B cell (primary cell): ENCODE data around the gene OXA1L. TPM values are rescaled to one million over a fixed set of nuclear protein-coding genes. Genes with fewer than 3 reads are reported as not detected.
"Not testable (repeated sequence)": the region's sequence is repeated elsewhere in the genome, so short reads cannot be mapped to it uniquely, and the experiment has no call there.

Experiments used
- ATAC-seq: fragments of 200-7000 bp; cut with Tn5 transposase; one replicate; pipeline ENCODE4 v1.10.0; 2021; ENCODE audit warnings: low read depth, mild to moderate bottlenecking, moderate number of reproducible peaks, moderate library complexity
- CTCF ChIA-PET: fragments of 350-600 bp; sonication (Branson Sonifier 250); formaldehyde crosslinking; loops from one replicate; lab custom pipeline; 2021; ENCODE audit warnings: antibody characterized with exemption, inconsistent platforms; lab: Charles Lee
- POLR2A ChIA-PET: fragments of 350-600 bp; sonication (Branson Sonifier 250); formaldehyde crosslinking; loops from one replicate; lab custom pipeline; 2021; ENCODE audit warnings: antibody characterized with exemption; lab: Charles Lee
- DNase-seq: peaks from one replicate; pipeline ENCODE4 v3.0.0; 2013
- H2AFZ ChIP-seq: 2 replicates; pipeline ENCODE4 v1.6.1; 2012; ENCODE audit warnings: mild to moderate bottlenecking, low read depth, low read length; ENCODE audit not compliant: insufficient read depth, poor library complexity, severe bottlenecking
- H3K27ac ChIP-seq, 2 donors: 1 replicate in 1 of 2; 2 replicates in 1 of 2; pipeline ENCODE4 v1.5.1; 2012 to 2013; ENCODE audit warnings: low read length in 2 of 2, mild to moderate bottlenecking in 2 of 2, moderate library complexity in 1 of 2
- H3K27me3 ChIP-seq, 4 experiments: fragments of 200-600 bp in 1 of 4; sonication (generic) in 1 of 4; replicated peaks in 1 of 4; 1 replicate in 2 of 4; 2 replicates in 2 of 4; pipeline versions ENCODE4 v1.6.1 to v1.7.0; 2013 to 2016; ENCODE audit warnings: low read length in 3 of 4, mild to moderate bottlenecking in 2 of 4, mixed read lengths in 1 of 4, moderate library complexity in 1 of 4; ENCODE audit not compliant: insufficient read depth in 4 of 4, control insufficient read depth in 3 of 4; ENCODE audit errors: control extremely low read depth in 1 of 4
- H3K36me3 ChIP-seq, 2 experiments: replicated peaks in 1 of 2; 1 replicate in 1 of 2; 2 replicates in 1 of 2; pipeline versions ENCODE4 v1.6.1 to v1.7.1; 2013; ENCODE audit warnings: low read length in 1 of 2; ENCODE audit not compliant: insufficient read depth in 2 of 2, control insufficient read depth in 1 of 2; ENCODE audit errors: control extremely low read depth in 1 of 2, extremely low read depth in 1 of 2
- H3K4me1 ChIP-seq, 2 donors: fragments of 200-600 bp in 1 of 2; sonication (generic) in 1 of 2; 1 replicate in 1 of 2; 2 replicates in 1 of 2; pipeline versions ENCODE4 v1.5.1 to v1.6.1; 2013 to 2017; ENCODE audit warnings: low read length in 2 of 2; ENCODE audit not compliant: control insufficient read depth in 2 of 2, insufficient read depth in 2 of 2
- H3K4me2 ChIP-seq: replicated peaks from 2 replicates; pipeline ENCODE3; 2012; ENCODE audit warnings: mild to moderate bottlenecking, low read depth, low read length; ENCODE audit not compliant: poor library complexity, severe bottlenecking
- H3K4me3 ChIP-seq, 5 experiments: fragments of 200-600 bp in 1 of 5; sonication (generic) in 1 of 5; 1 replicate in 3 of 5; 2 replicates in 2 of 5; pipeline versions ENCODE4 v1.5.1 to v1.7.0; 2011 to 2016; ENCODE audit warnings: low read length in 4 of 5, mild to moderate bottlenecking in 4 of 5, low read depth in 2 of 5, control low read depth in 1 of 5, moderate library complexity in 1 of 5; ENCODE audit not compliant: insufficient read depth in 1 of 5; ENCODE audit errors: control extremely low read depth in 1 of 5, extremely low read depth in 1 of 5
- H3K79me2 ChIP-seq: fragments of 200-600 bp; sonication (generic); one replicate; pipeline ENCODE4 v1.6.0; 2016; ENCODE audit warnings: low read length; ENCODE audit not compliant: control insufficient read depth, insufficient read depth
- H3K9ac ChIP-seq: fragments of 200-600 bp; sonication (generic); 2 replicates; pipeline ENCODE4 v1.6.1; 2017; ENCODE audit warnings: mild to moderate bottlenecking, low read length, moderate library complexity
- H3K9me3 ChIP-seq, 3 donors: one replicate each; pipeline versions ENCODE4 v1.6.1 to v1.7.1; 2013; ENCODE audit warnings: low read length in 2 of 3; ENCODE audit not compliant: control insufficient read depth in 2 of 3, insufficient read depth in 1 of 3; ENCODE audit errors: control extremely low read depth in 1 of 3
- H4K20me1 ChIP-seq: 2 replicates; pipeline ENCODE4 v1.6.0; 2012; ENCODE audit warnings: mild to moderate bottlenecking, low read length; ENCODE audit not compliant: insufficient read depth, control insufficient read depth, poor library complexity, severe bottlenecking
- H3K27ac Mint-ChIP-seq: one replicate; pipeline ENCODE4 v1.8.0; 2021; ENCODE audit warnings: mixed read lengths
- H3K27me3 Mint-ChIP-seq: one replicate; pipeline ENCODE4 v1.8.0; 2021; ENCODE audit warnings: mixed read lengths
- H3K4me1 Mint-ChIP-seq: one replicate; pipeline ENCODE4 v1.8.0; 2021; ENCODE audit warnings: mixed read lengths
- H3K4me3 Mint-ChIP-seq: one replicate; pipeline ENCODE4 v1.8.0; 2021; ENCODE audit warnings: mixed read lengths
- H3K9me3 Mint-ChIP-seq: one replicate; pipeline ENCODE4 v1.8.0; 2022; ENCODE audit warnings: mixed read lengths; ENCODE audit not compliant: insufficient read depth
- EZH2 ChIP-seq: IDR thresholded peaks from 2 replicates; pipeline ENCODE4 v1.6.1; 2012; ENCODE audit warnings: borderline replicate concordance, low read depth, mild to moderate bottlenecking, moderate library complexity, low read length; ENCODE audit not compliant: insufficient read depth, poor library complexity, severe bottlenecking
- WGBS: methylation state at CpG from one replicate; pipeline ENCODE4 v1.1.5; 2013; ENCODE audit warnings: missing lambda C conversion rate; ENCODE audit not compliant: insufficient coverage; 5-methylcytosine and 5-hydroxymethylcytosine counted together
- intact Hi-C: fragments of 100-400 bp; cut with micrococcal nuclease; formaldehyde crosslinking; loops from one replicate; pipeline ENCODE4 v1.10.0; 2022
- polyA plus RNA-seq: library from polyadenylated mRNA; depleted of rRNA; stranded (reverse); fragments of >200 nt; gene quantifications from 2 replicates; pipeline ENCODE4 v1.2.3, GENCODE V29; 2012
- total RNA-seq, 2 donors: library from RNA; stranded (reverse); fragments of 120-200 nt in 1 of 2; gene quantifications; 1 replicate in 1 of 2; 2 replicates in 1 of 2; pipeline versions ENCODE4 v1.2.3 to v1.2.4, GENCODE V29; 2013 to 2022
- TF ChIP-seq, protein P1 (sequence below): fragments of 200-600 bp; IDR thresholded peaks from one replicate; pipeline ENCODE4 v1.8.0; 2022; ENCODE audit warnings: antibody characterized with exemption, mild to moderate bottlenecking

The OXA1L gene
- total and polyA plus RNA-seq, 2 donors (not counting 1 experiment from before 2014, with no cell fraction given): 147 to 201 TPM

DNA sequence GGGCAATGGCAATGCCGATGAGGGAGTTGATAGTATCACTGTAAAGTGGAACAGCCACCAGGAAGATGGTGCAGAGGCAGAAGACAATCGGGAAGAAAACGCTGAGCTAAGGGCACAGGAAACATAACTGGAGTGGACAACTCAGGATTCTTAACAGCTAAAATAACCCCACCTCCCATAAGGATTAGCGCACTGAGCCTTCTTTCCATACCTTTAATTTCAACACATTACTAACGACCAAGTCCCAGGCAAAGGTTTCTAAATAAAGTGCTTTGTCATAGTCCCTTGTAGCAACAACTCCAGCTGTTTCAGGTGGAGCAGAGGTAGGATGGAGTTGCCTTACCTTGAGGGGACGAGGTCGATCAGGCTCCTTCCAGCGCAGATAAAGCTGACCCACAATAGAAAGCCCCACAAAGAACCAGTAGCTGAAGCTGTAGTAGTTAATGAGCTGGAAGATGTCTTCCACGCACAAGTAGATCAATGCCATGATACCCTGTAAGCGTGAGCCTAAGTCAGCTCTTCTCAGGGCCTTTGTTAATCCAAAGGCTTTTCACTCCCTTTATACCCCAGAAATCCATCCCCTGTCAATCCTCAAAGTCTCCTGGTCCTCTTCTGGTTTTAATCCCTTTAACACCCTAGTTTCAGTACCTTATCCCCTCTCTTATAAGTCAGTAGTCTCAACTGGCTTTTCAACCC is 7.7 kb downstream of the OXA1L start:
- Histone ChIP-seq H4K20me1 (no peaks in the 10 kb centered on the region), H3K79me2 (peaks cover 6% of the 10 kb centered on the region), H3K27me3 (no peaks in the 10 kb centered on the region), H3K36me3 (peaks cover 4 to 61% of the 10 kb centered on the region in 2 experiments), H2AFZ (no peak overlapping the region), H3K4me3 (no peak overlapping the region), H3K4me2 (no peak overlapping the region), H3K4me1 (no peaks in the 10 kb centered on the region), H3K9ac (no peak overlapping the region), H3K9me3 (no peaks in the 10 kb centered on the region), H3K27ac (no peak overlapping the region)
- CTCF ChIA-PET: interaction anchor here (0.6 to 6.9 kb wide), 6 partner anchors 16 to 204 kb away, joined by 3 to 73 read pairs (median 8); no protein-coding TSS in a partner anchor
- intact Hi-C loops: no loop called here
- TF ChIP-seq, protein P1, sequence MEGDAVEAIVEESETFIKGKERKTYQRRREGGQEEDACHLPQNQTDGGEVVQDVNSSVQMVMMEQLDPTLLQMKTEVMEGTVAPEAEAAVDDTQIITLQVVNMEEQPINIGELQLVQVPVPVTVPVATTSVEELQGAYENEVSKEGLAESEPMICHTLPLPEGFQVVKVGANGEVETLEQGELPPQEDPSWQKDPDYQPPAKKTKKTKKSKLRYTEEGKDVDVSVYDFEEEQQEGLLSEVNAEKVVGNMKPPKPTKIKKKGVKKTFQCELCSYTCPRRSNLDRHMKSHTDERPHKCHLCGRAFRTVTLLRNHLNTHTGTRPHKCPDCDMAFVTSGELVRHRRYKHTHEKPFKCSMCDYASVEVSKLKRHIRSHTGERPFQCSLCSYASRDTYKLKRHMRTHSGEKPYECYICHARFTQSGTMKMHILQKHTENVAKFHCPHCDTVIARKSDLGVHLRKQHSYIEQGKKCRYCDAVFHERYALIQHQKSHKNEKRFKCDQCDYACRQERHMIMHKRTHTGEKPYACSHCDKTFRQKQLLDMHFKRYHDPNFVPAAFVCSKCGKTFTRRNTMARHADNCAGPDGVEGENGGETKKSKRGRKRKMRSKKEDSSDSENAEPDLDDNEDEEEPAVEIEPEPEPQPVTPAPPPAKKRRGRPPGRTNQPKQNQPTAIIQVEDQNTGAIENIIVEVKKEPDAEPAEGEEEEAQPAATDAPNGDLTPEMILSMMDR: no peak
- H3K4me1 Mint-ChIP-seq: peaks cover 8% of the 10 kb centered on the region
- DNase-seq (no peak), ATAC-seq (no peak)
- WGBS: 95% methylated on average over 7 of the region's 10 CpGs
- POLR2A ChIA-PET: interaction anchor here (0.8 kb wide), 1 partner anchor 79 kb away, joined by 3 read pairs; no protein-coding TSS in a partner anchor
- H3K27ac Mint-ChIP-seq: peak overlapping the region; percentile 39
- no peaks in the 10 kb centered on the region for H3K9me3 Mint-ChIP-seq
- H3K27me3 Mint-ChIP-seq: no peaks in the 10 kb centered on the region
- H3K4me3 Mint-ChIP-seq: no peak overlapping the region

DNA sequence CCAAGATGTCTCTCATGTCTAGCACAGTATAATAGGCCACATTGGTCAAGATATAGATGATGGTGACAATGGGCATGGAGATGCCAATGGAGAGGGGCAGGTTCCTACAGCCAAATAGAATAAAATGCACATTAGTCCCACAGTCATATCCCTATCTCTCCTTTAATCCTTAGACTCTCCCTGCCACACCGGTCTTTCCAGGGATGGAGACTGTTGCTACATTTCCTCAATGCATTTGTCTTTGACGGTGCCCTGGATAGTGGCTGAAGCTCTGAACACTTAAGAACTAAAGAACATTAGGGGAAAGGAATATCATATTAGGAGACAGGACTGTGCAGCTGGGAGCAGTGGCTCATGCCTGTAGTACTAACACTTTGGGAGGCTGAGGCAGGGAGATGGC is 9.7 kb downstream of the OXA1L start:
- H3K9me3 Mint-ChIP-seq: no peaks in the 10 kb centered on the region
- no peak overlapping the region for H3K4me3 ChIP-seq
- H3K36me3 ChIP-seq: peaks cover 1 to 41% of the 10 kb centered on the region in 2 experiments
- H3K27me3 ChIP-seq: no peaks in the 10 kb centered on the region
- ChIA-PET POLR2A (interaction anchor here (0.6 to 0.7 kb wide), 4 partner anchors 29 to 110 kb away, joined by 3 to 4 read pairs (median 3); no protein-coding TSS in a partner anchor), CTCF (interaction anchor here (1.3 to 6.9 kb wide), 3 partner anchors 14 to 124 kb away, joined by 4 to 73 read pairs (median 17); no protein-coding TSS in a partner anchor)
- intact Hi-C loops: loop anchor here (2.0 kb wide), 2 partner anchors 15 to 47 kb away; no protein-coding TSS in a partner anchor
- no peak for DNase-seq
- H4K20me1 ChIP-seq: no peaks in the 10 kb centered on the region
- H3K79me2 ChIP-seq: no peaks in the 10 kb centered on the region
- peaks cover 5% of the 10 kb centered on the region for H3K4me1 Mint-ChIP-seq
- H3K4me3 Mint-ChIP-seq: no peak overlapping the region
- H3K4me1 ChIP-seq: no peaks in the 10 kb centered on the region
- no peaks in the 10 kb centered on the region for H3K9me3 ChIP-seq
- no peak overlapping the region for H3K9ac ChIP-seq
- ATAC-seq: no peak
- H3K27me3 Mint-ChIP-seq: no peaks in the 10 kb centered on the region
- no CpG with 5 or more reads among the region's 2 CpGs for WGBS
- TF ChIP-seq, protein P1: no peak
- TF ChIP-seq EZH2: no peak
- peak overlapping the region; percentile 21 for H3K27ac Mint-ChIP-seq
- H3K4me2 ChIP-seq: no peak overlapping the region
- H3K27ac ChIP-seq: no peak overlapping the region
- H2AFZ ChIP-seq: no peak overlapping the region

DNA sequence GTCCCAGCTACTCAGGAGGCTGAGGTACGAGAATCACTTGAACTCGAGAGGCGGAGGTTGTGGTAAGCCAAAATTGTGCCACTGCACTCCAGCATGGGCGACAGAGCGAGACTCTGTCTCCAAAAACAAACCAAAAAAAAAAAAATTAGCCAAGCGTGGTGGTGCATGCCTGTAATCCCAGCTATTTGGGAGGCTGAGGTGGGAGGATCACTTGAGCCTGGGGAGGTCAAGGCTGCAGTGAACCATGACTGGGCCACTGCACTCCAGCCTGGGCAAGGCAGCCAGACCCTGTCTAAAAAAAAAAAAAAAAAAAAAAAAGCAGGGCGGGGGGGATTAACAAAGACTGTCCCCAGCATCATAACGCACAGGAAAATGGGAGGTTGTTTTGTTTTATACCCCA is 10.4 kb downstream of the OXA1L start:
- not testable (repeated sequence) for H3K9me3 Mint-ChIP-seq, H3K27ac Mint-ChIP-seq, DNase-seq, H3K79me2 ChIP-seq, H3K27ac ChIP-seq, ATAC-seq, H3K27me3 ChIP-seq, H3K4me3 ChIP-seq, H3K4me2 ChIP-seq, H2AFZ ChIP-seq, H3K4me1 ChIP-seq, H3K9ac ChIP-seq, H3K4me1 Mint-ChIP-seq, H3K4me3 Mint-ChIP-seq, H3K9me3 ChIP-seq, H4K20me1 ChIP-seq, H3K27me3 Mint-ChIP-seq
- peaks cover 1 to 35% of the 10 kb centered on the region in 2 experiments for H3K36me3 ChIP-seq
- 20% methylated on average over 3 of the region's 8 CpGs for WGBS
- POLR2A ChIA-PET: interaction anchor here (0.6 to 0.7 kb wide), 4 partner anchors 28 to 109 kb away, joined by 3 to 4 read pairs (median 3); no protein-coding TSS in a partner anchor
- CTCF ChIA-PET: interaction anchor here (0.6 to 6.9 kb wide), 8 partner anchors 10 to 220 kb away, joined by 3 to 73 read pairs (median 4); partner anchors contain the start of genes OXA1L and SLC7A7
- intact Hi-C loops: loop anchor here (1.0 to 2.0 kb wide), 3 partner anchors 14 to 76 kb away; no protein-coding TSS in a partner anchor
